ENCODE results near the gene BICD1. TPM values are rescaled to one million over a fixed set of nuclear protein-coding genes. Genes with fewer than 3 reads are reported as not detected.

Gene BICD1
- total and polyA plus RNA-seq, 10 donors: 8.5 to 62.9 (median 44.2) TPM

GRCh38 chr12:32298917-32299316, 192.3 kb downstream of the BICD1 start:
- intact Hi-C loops (cut with DNase I; ENCODE audit: low total_unique reads): no loop called here
- Histone ChIP-seq H3K9me3 (no peaks in the 10 kb centered on the region), H3K4me3 (no peak overlapping the region), H3K4me1 (peaks cover 0 to 26% (median 5%) of the 10 kb centered on the region in 6 donors), H3K27me3 (replicated peaks in 1 of 7) (no peaks in the 10 kb centered on the region), H3K36me3 (peaks cover 0 to 10% (median 0%) of the 10 kb centered on the region in 6 donors), H3K27ac (peak overlapping the region in 4 of 8 donors; percentile 5 to 36 (median 32))
- no peak for TF ChIP-seq CTCF (IDR thresholded peaks at IDR 0.05 in 8 of 11, conservative IDR thresholded peaks at IDR 0.05 in 3 of 11)
- TF ChIP-seq POLR2A (IDR thresholded peaks at IDR 0.05): no peak
- no peak for TF ChIP-seq POLR2AphosphoS5 (IDR thresholded peaks at IDR 0.05)
- 63 to 66% (median 64%) methylated on average over 3 of the region's 3 CpGs for WGBS, 5 donors
- no peak for DNase-seq

DNA sequence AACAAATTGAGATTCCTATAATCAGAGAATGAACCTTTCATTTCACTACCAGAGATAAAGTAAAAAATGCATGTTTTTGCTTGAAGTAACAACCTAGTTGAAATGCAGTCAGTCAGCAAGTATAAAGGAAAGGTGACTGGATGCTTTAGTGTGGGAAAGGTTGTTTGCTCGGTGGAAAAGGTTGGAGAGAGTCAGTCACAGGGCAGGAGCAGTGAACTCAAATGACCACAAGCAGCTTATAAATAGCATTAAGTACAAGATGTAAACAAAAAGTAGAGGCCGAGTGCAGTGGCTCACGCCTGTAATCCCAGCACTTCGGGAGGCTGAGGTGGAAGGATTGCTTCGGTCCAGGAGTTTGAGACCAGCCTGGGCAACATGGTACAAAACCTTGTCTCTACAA, 194.6 kb downstream of the BICD1 start:
- intact Hi-C loops (cut with DNase I; ENCODE audit: low total_unique reads): no loop called here
- Histone ChIP-seq H3K27ac (peak overlapping the region in 4 of 8 donors; percentile 21 to 51 (median 27)), H3K36me3 (peaks cover 0 to 10% (median 4%) of the 10 kb centered on the region in 6 donors), H3K9me3 (no peaks in the 10 kb centered on the region), H3K4me1 (peaks cover 0 to 29% (median 9%) of the 10 kb centered on the region in 6 donors), H3K27me3 (replicated peaks in 1 of 7) (no peaks in the 10 kb centered on the region), H3K4me3 (no peak overlapping the region)
- WGBS, 5 donors: 85 to 96% (median 87%) methylated on average over 5 of the region's 5 CpGs
- DNase-seq: no peak
- TF ChIP-seq POLR2AphosphoS5 (IDR thresholded peaks at IDR 0.05) (no peak), POLR2A (IDR thresholded peaks at IDR 0.05) (no peak), CTCF (IDR thresholded peaks at IDR 0.05 in 8 of 11, conservative IDR thresholded peaks at IDR 0.05 in 3 of 11) (no peak)

GRCh38 chr12:32302218-32303173, 195.8 kb downstream of the BICD1 start:
- H3K4me3 ChIP-seq: no peak overlapping the region
- H3K4me1 ChIP-seq: peaks cover 0 to 29% (median 9%) of the 10 kb centered on the region in 6 donors
- H3K27me3 ChIP-seq (replicated peaks in 1 of 7): no peaks in the 10 kb centered on the region
- H3K27ac ChIP-seq: peak overlapping the region in 4 of 8 donors; percentile 21 to 51 (median 38)
- TF ChIP-seq POLR2A (IDR thresholded peaks at IDR 0.05) (no peak), CTCF (IDR thresholded peaks at IDR 0.05 in 8 of 11, conservative IDR thresholded peaks at IDR 0.05 in 3 of 11) (peak in 9 of 11 experiments; percentile 23 to 58 (median 50))
- 57 to 90% (median 74%) methylated on average over 6 of the region's 6 CpGs for WGBS, 5 donors
- H3K36me3 ChIP-seq: peaks cover 0 to 19% (median 6%) of the 10 kb centered on the region in 6 donors
- intact Hi-C loops (cut with DNase I; ENCODE audit: low total_unique reads): no loop called here
- no peak for DNase-seq
- no peaks in the 10 kb centered on the region for H3K9me3 ChIP-seq

DNA sequence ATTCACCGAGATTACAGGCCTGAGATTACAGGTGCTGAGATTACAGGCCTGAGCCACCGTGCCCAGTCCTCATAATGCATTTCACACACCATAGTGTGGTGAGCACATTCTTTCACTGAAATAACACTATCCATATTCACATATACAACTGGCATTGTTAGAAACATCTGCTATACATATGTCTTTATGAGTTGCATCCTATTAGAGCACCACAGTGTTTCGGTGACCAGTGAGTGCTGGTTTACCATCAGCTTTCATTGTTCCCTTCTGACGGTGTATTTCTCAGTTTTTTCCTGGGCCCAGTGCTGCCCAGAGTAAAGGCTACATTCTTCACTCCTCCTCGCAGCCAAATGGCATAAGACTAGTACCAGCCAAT, 196.5 kb downstream of the BICD1 start:
- Histone ChIP-seq H3K27me3 (replicated peaks in 1 of 7) (no peaks in the 10 kb centered on the region), H3K4me3 (no peak overlapping the region), H3K36me3 (peaks cover 0 to 21% (median 6%) of the 10 kb centered on the region in 6 donors), H3K27ac (no peak overlapping the region), H3K9me3 (no peaks in the 10 kb centered on the region), H3K4me1 (peaks cover 0 to 29% (median 9%) of the 10 kb centered on the region in 6 donors)
- no peak for TF ChIP-seq CTCF (IDR thresholded peaks at IDR 0.05 in 8 of 11, conservative IDR thresholded peaks at IDR 0.05 in 3 of 11)
- TF ChIP-seq POLR2AphosphoS5 (IDR thresholded peaks at IDR 0.05): no peak
- TF ChIP-seq POLR2A (IDR thresholded peaks at IDR 0.05): no peak
- no peak for DNase-seq
- intact Hi-C loops (cut with DNase I; ENCODE audit: low total_unique reads): no loop called here
- 90 to 97% (median 94%) methylated on average over 5 of the region's 5 CpGs for WGBS, 5 donors

Measured in spleen (tissue), 11 donors.